Tongue (tissue), 3 donors: ENCODE data around the gene C2orf15. TPM values are rescaled to one million over a fixed set of nuclear protein-coding genes. Genes with fewer than 3 reads are reported as not detected.
"Not testable (repeated sequence)": the region's sequence is repeated elsewhere in the genome, so short reads cannot be mapped to it uniquely, and the experiment has no call there.

Experiments used
- DNase-seq: peaks from one replicate; pipeline ENCODE4 v3.0.0-alpha.2; 2015
- small RNA-seq: library from RNA; depleted of rRNA; stranded (forward); fragments of <200 nt; gene quantifications from one replicate; pipeline ENCODE3, GENCODE V24; 2014; ENCODE audit warnings: low replicate concordance
- total RNA-seq: library from RNA; depleted of rRNA; stranded (reverse); fragments of >200 nt; gene quantifications from one replicate; pipeline ENCODE4 v1.2.3, GENCODE V29; 2014

The C2orf15 gene
- total RNA-seq, 1 donor from 2014 or later = 0.92 TPM

GRCh38 chr2:99166218-99166617 is 24.7 kb downstream of the C2orf15 start:
- no peak for DNase-seq

DNA sequence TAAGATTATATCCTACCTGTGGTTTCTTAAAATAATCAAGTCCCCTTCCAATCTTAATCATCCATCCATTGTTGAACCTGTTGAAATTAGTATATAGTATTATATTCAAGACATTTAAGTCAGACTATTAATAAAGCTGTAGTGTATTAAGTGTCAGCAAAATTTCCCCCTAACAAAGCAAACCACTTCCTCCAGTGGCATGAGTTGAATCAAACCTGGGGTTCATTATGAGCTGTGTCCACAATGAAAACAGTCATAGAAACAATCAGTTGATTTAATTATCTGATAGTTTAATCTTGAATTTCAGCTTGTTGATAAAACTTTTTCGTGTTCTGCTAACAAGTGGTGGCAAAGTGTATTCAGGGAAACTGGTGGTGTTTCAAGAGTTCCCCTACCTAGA is 28.0 kb downstream of the C2orf15 start:
- DNase-seq = no peak

- no peak for DNase-seq
Observed at GRCh38 chr2:99171377-99172140, 30.1 kb downstream of the C2orf15 start.

- peak; percentile 99 for DNase-seq
Observed at GRCh38 chr2:99180755-99181623, 39.5 kb downstream of the C2orf15 start, which contains the start of the genes MITD1 and MRPL30. Gene MITD1 (minus strand): TSS chr2:99181058. CDS start chr2:99180981, 77 bp downstream. Gene MRPL30 (plus strand): TSS chr2:99181184. CDS start chr2:99186204, 5,020 bp downstream.

DNA sequence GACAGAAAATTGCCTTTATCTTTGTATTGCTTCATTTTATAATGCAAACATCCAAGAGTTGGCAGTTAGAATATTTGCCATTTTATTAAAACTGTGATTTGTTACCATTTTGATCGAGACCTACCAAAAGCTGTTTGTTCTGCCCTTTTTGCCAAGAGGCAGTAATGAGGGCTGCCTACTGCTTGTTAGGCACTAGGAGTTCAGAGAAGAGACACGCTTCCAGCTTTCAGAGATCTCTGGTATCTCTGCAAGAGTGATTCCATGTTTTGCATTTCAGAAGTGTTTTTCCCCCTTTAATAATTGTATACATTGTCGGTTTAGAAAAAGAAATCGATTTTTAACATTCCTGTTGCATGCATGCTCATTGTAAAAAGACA is 40.1 kb downstream of the C2orf15 start:
- DNase-seq = no peak

- DNase-seq = no peak
Observed at GRCh38 chr2:99183025-99183424, 41.5 kb downstream of the C2orf15 start.

DNA sequence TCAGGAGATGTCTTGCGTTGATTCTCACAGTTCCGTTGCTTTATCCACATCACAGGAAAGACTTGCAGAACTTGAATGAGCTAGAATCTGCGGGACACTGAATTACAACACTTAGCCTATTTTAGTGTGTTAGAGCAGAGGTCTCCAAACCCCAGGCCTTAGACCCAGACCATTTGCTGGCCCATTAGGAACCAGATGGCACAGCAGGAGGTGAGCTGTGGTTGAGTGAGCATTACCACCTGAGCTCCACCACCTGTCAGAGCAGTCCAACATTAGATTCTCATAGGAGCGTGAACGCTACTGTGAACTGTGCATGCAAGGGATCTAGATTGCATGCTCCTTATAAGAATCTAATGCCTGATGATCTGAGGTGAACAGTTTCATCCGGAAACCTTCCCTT is 43.3 kb downstream of the C2orf15 start:
- DNase-seq = no peak

- DNase-seq = no peak
Observed at GRCh38 chr2:99187011-99187410, 45.5 kb downstream of the C2orf15 start.

GRCh38 chr2:99188357-99188756 is 46.9 kb downstream of the C2orf15 start:
- no peak for DNase-seq

GRCh38 chr2:99190548-99190947 is 49.0 kb downstream of the C2orf15 start:
- DNase-seq = no peak

- not testable (repeated sequence) for DNase-seq
Observed at GRCh38 chr2:99192364-99192763, 50.9 kb downstream of the C2orf15 start.

- peak; percentile 20 for DNase-seq
Observed at GRCh38 chr2:99198103-99198841, 56.8 kb downstream of the C2orf15 start.

DNA sequence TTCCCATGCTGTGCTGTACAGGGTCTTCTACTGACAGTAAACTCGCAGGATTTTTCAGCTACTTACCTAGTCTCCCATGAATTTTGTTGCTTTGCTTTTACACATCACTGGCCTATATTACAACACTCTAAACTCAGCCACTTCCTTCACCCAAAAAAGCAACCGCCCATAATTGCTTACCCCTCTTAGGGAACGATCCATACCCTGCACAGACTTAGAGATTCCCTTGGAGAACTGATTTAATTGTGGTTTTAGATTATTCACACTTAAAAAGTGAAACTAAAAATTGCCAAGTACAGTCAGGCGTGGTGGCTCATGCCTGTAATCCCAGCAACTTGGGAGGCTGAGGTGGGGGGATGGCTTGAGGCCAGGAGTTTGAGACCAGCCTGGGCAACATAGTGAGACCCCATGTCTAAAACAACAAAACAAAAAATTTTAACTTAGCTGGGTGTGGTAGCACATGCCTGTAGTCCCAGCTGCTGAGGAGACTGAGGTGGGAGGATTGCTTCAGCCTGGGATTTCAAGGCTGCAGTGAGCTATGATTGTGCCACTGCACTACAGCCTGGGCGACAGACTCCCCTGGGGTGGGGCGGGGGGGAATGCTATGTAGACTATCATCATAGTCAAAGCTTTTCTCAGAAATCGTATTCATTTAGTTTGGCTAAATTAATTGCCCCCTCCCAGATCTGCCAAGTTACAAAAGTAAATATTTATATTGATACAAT is 58.7 kb downstream of the C2orf15 start:
- no peak for DNase-seq

Small RNAs within 50 kb of the gene (small RNA-seq; reads per million reads assigned to genes)
- not detected for gene AC092587.1

Other genes starting within 250 kb of the C2orf15 start
- gene CRACDL, start 205.5 kb upstream of the C2orf15 start, total RNA-seq = 5.7 TPM
- 2.9 TPM for gene TSGA10, start 13.2 kb downstream of the C2orf15 start, total RNA-seq
- 7.6 TPM for gene LIPT1, start 13.3 kb downstream of the C2orf15 start, total RNA-seq
- gene MITD1, start 39.4 kb downstream of the C2orf15 start, total RNA-seq = 24.1 TPM
- gene MRPL30, start 39.5 kb downstream of the C2orf15 start, total RNA-seq = 53.2 TPM
- not detected for gene LYG2, start 114.0 kb downstream of the C2orf15 start, total RNA-seq
- 0.41 TPM for gene LYG1, start 159.5 kb downstream of the C2orf15 start, total RNA-seq
- gene TXNDC9, start 194.6 kb downstream of the C2orf15 start, total RNA-seq = 39.9 TPM
- gene EIF5B, start 195.7 kb downstream of the C2orf15 start, total RNA-seq = 29.1 TPM